A549 (cell line): ENCODE data around the gene NME3. TPM values are rescaled to one million over a fixed set of nuclear protein-coding genes. Genes with fewer than 3 reads are reported as not detected.

Source experiments
- ATAC-seq, 2 experiments: fragments of 200-7000 bp in 1 of 2; fragments of >200 bp in 1 of 2; cut with Nextera tagmentation in 1 of 2; cut with Tn5 transposase in 1 of 2; 3 replicates each; pipeline versions ENCODE4 v1.8.0 to v1.9.1; 2018 to 2020; ENCODE audit warnings: mild to moderate bottlenecking in 1 of 2, moderate library complexity in 1 of 2
- CTCF ChIA-PET: fragments of 300-600 bp; sonication (Branson Sonifier 250); formaldehyde crosslinking; extraction: SDS; loops from one replicate; lab custom pipeline; 2021; ENCODE audit warnings: antibody characterized with exemption, inconsistent platforms; lab: Yijun Ruan, JAX
- POLR2A ChIA-PET: fragments of 350-600 bp; formaldehyde crosslinking; extraction: SDS; loops from one replicate; lab custom pipeline; 2021; ENCODE audit warnings: antibody characterized with exemption, inconsistent platforms; lab: Yijun Ruan, JAX
- DNase-seq, 2 experiments: peaks; one replicate each; pipeline versions ENCODE4 v3.0.0 to v3.0.0-alpha.2; 2011 to 2016; ENCODE audit warnings: low read depth in 1 of 2, low spot score in 1 of 2
- FAIRE-seq: peaks from 2 replicates; lab custom pipeline; 2011; peaks lifted over from hg19 to GRCh38; lab: Jason Lieb, UNC
- H3K27ac ChIP-seq, 2 experiments: fragments of >200 bp; sonication (Bioruptor Twin); formaldehyde crosslinking; 3 replicates each; pipeline ENCODE4 v1.5.1; 2016 to 2017
- H3K4me1 ChIP-seq: fragments of >200 bp; sonication (Bioruptor Twin); formaldehyde crosslinking; 3 replicates; pipeline ENCODE4 v1.6.1; 2016
- H3K4me2 ChIP-seq: fragments of >200 bp; sonication (Bioruptor Twin); formaldehyde crosslinking; 3 replicates; pipeline ENCODE4 v1.6.1; 2016
- H3K4me3 ChIP-seq: fragments of >200 bp; sonication (Bioruptor Twin); formaldehyde crosslinking; 3 replicates; pipeline ENCODE4 v1.5.1; 2016
- H3K9me3 ChIP-seq: fragments of >200 bp; sonication (Bioruptor Twin); formaldehyde crosslinking; 3 replicates; pipeline ENCODE4 v1.6.1; 2016
- CEBPB ChIP-seq, 2 experiments: fragments of >200 bp in 1 of 2; sonication (Bioruptor Twin) in 1 of 2; formaldehyde crosslinking in 1 of 2; IDR thresholded peaks; 2 replicates each; pipeline ENCODE4 v1.6.1; 2012 to 2016
- RAD21 ChIP-seq, 2 experiments: fragments of >200 bp in 1 of 2; sonication (Bioruptor Twin) in 1 of 2; formaldehyde crosslinking in 1 of 2; IDR thresholded peaks in 1 of 2; conservative IDR thresholded peaks in 1 of 2; 2 replicates in 1 of 2; 3 replicates in 1 of 2; pipeline ENCODE4 v1.6.1; 2012 to 2018; ENCODE audit warnings: inconsistent platforms in 1 of 2
- WGBS: methylation state at CpG from one replicate; pipeline ENCODE4 v1.1.6; 2017; ENCODE audit errors: missing lambda C conversion rate; 5-methylcytosine and 5-hydroxymethylcytosine counted together
- polyA plus RNA-seq, 4 experiments: library from polyadenylated mRNA; depleted of rRNA in 3 of 4; stranded (reverse); fragments of >200 nt; fragmentation: RNase III in 1 of 4; extraction: RNeasy Plus Mini Kit Qiagen cat#74134 plus additional on column Dnase treatment in 1 of 4; gene quantifications; 2 replicates in 3 of 4; 3 replicates in 1 of 4; pipeline ENCODE4 v1.2.3, GENCODE V29; 2011 to 2017
- small RNA-seq, 6 experiments: library from RNA; depleted of rRNA; stranded (forward); fragments of <200 nt; gene quantifications; one replicate each; pipeline ENCODE3, GENCODE V24; 2012

Gene NME3
- polyA plus RNA-seq, 2 of the 4 experiments (the other 2 are of a cell fraction) = 15.2 to 49.9 TPM

DNA sequence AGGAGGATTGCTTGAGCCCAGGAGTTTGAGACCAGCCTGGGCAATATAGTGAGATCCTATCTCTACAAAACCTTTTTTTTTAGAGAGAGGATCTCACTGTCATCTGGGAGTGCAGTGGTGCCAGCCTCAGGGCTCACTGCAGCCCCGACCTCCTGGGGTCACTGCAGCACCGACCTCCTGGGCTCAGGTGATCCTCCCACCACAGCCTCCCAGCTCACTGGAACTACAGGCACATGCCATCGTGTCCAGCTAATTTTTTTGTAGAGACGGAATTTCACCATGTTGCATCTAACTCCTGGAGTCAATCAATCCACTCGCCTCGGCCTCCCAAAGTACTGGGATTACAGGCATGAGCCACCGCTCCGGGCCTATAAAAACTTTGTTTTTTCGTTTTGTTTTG, 50.0 kb downstream of the NME3 start:
- Histone ChIP-seq H3K4me2 (peak overlapping the region; percentile 55), H3K4me1 (peaks cover 44% of the 10 kb centered on the region), H3K9me3 (no peaks in the 10 kb centered on the region), H3K27ac (peak overlapping the region; percentile 71 to 86), H3K4me3 (no peak overlapping the region)
- TF ChIP-seq RAD21 (conservative IDR thresholded peaks at IDR 0.05 in 1 of 2, IDR thresholded peaks at IDR 0.05 in 1 of 2) = no peak
- no peak for TF ChIP-seq CEBPB (IDR thresholded peaks at IDR 0.05)
- DNase-seq (no peak), FAIRE-seq (no peak), ATAC-seq (no peak)
- ChIA-PET CTCF (interaction anchor here (0.7 to 1.1 kb wide), 3 partner anchors 20 to 358 kb away, joined by 3 to 4 read pairs (median 3); no protein-coding TSS in a partner anchor), POLR2A (interaction anchor here (0.9 kb wide), 1 partner anchor 49 kb away, joined by 3 read pairs; no protein-coding TSS in a partner anchor)
- 90% methylated on average over 9 of the region's 9 CpGs for WGBS

Small RNA genes within 50 kb of the gene (small RNA-seq; reads per million reads assigned to genes)
- 0 to 5.4 (median 1.3) reads per million in 6 experiments for gene MIR3177

Other genes starting within 250 kb of the NME3 start
- not detected in 2 replicates for gene TMEM204, start 237.9 kb downstream of the NME3 start, polyA plus RNA-seq (2011; rRNA removed)
- gene TMEM204, start 237.9 kb downstream of the NME3 start, polyA plus RNA-seq (2017; fragmentation: RNase III; extraction: RNeasy Plus Mini Kit Qiagen cat#74134 plus additional on column Dnase treatment) = not detected in 3 replicates
- gene IFT140, start 159.5 kb downstream of the NME3 start, polyA plus RNA-seq (2011; rRNA removed) = 6.8 and 6.9 TPM in 2 replicates
- gene IFT140, start 159.5 kb downstream of the NME3 start, polyA plus RNA-seq (2017; fragmentation: RNase III; extraction: RNeasy Plus Mini Kit Qiagen cat#74134 plus additional on column Dnase treatment) = 11.1 to 14.4 TPM (median 13.7 TPM) in 3 replicates
- gene CRAMP1, start 159.2 kb downstream of the NME3 start, polyA plus RNA-seq (2011; rRNA removed) = 6.5 and 8.6 TPM in 2 replicates
- 8.6 to 9.1 TPM (median 9.1 TPM) in 3 replicates for gene CRAMP1, start 159.2 kb downstream of the NME3 start, polyA plus RNA-seq (2017; fragmentation: RNase III; extraction: RNeasy Plus Mini Kit Qiagen cat#74134 plus additional on column Dnase treatment)
- gene JPT2, start 93.3 kb downstream of the NME3 start, polyA plus RNA-seq (2011; rRNA removed) = 91.6 and 97.6 TPM in 2 replicates
- 139 to 156 TPM (median 150 TPM) in 3 replicates for gene JPT2, start 93.3 kb downstream of the NME3 start, polyA plus RNA-seq (2017; fragmentation: RNase III; extraction: RNeasy Plus Mini Kit Qiagen cat#74134 plus additional on column Dnase treatment)
- 12.0 and 13.4 TPM in 2 replicates for gene MAPK8IP3, start 65.3 kb downstream of the NME3 start, polyA plus RNA-seq (2011; rRNA removed)
- 48.2 to 55.1 TPM (median 53.3 TPM) in 3 replicates for gene MAPK8IP3, start 65.3 kb downstream of the NME3 start, polyA plus RNA-seq (2017; fragmentation: RNase III; extraction: RNeasy Plus Mini Kit Qiagen cat#74134 plus additional on column Dnase treatment)
- gene EME2, start 1.3 kb upstream of the NME3 start, polyA plus RNA-seq (2011; rRNA removed) = 2.9 and 3.7 TPM in 2 replicates
- 13.0 to 17.3 TPM (median 16.5 TPM) in 3 replicates for gene EME2, start 1.3 kb upstream of the NME3 start, polyA plus RNA-seq (2017; fragmentation: RNase III; extraction: RNeasy Plus Mini Kit Qiagen cat#74134 plus additional on column Dnase treatment)
- 105 and 118 TPM in 2 replicates for gene MRPS34, start 1.6 kb upstream of the NME3 start, polyA plus RNA-seq (2011; rRNA removed)
- 210 to 220 TPM (median 214 TPM) in 3 replicates for gene MRPS34, start 1.6 kb upstream of the NME3 start, polyA plus RNA-seq (2017; fragmentation: RNase III; extraction: RNeasy Plus Mini Kit Qiagen cat#74134 plus additional on column Dnase treatment)
- 9.2 and 10.6 TPM in 2 replicates for gene SPSB3, start 11.0 kb upstream of the NME3 start, polyA plus RNA-seq (2011; rRNA removed)
- gene SPSB3, start 11.0 kb upstream of the NME3 start, polyA plus RNA-seq (2017; fragmentation: RNase III; extraction: RNeasy Plus Mini Kit Qiagen cat#74134 plus additional on column Dnase treatment) = 10.6 to 17.3 TPM (median 14.6 TPM) in 3 replicates
- gene NUBP2, start 11.4 kb upstream of the NME3 start, polyA plus RNA-seq (2011; rRNA removed) = 21.9 and 24.7 TPM in 2 replicates
- gene NUBP2, start 11.4 kb upstream of the NME3 start, polyA plus RNA-seq (2017; fragmentation: RNase III; extraction: RNeasy Plus Mini Kit Qiagen cat#74134 plus additional on column Dnase treatment) = 58.9 to 65.3 TPM (median 60.7 TPM) in 3 replicates
- 0.08 TPM in 1 of 2 replicates, not detected in the other for gene IGFALS, start 22.2 kb upstream of the NME3 start, polyA plus RNA-seq (2011; rRNA removed)
- 0.05 to 0.08 TPM in 2 of 3 replicates, not detected in the other for gene IGFALS, start 22.2 kb upstream of the NME3 start, polyA plus RNA-seq (2017; fragmentation: RNase III; extraction: RNeasy Plus Mini Kit Qiagen cat#74134 plus additional on column Dnase treatment)
- 27.2 and 34.9 TPM in 2 replicates for gene HAGH, start 55.3 kb upstream of the NME3 start, polyA plus RNA-seq (2011; rRNA removed)
- gene HAGH, start 55.3 kb upstream of the NME3 start, polyA plus RNA-seq (2017; fragmentation: RNase III; extraction: RNeasy Plus Mini Kit Qiagen cat#74134 plus additional on column Dnase treatment) = 58.7 to 66.4 TPM (median 59.8 TPM) in 3 replicates
- gene FAHD1, start 55.7 kb upstream of the NME3 start, polyA plus RNA-seq (2011; rRNA removed) = 30.2 and 30.6 TPM in 2 replicates
- gene FAHD1, start 55.7 kb upstream of the NME3 start, polyA plus RNA-seq (2017; fragmentation: RNase III; extraction: RNeasy Plus Mini Kit Qiagen cat#74134 plus additional on column Dnase treatment) = 63.2 to 68.4 TPM (median 64.5 TPM) in 3 replicates
- 7.5 and 9.1 TPM in 2 replicates for gene MEIOB, start 100.6 kb upstream of the NME3 start, polyA plus RNA-seq (2011; rRNA removed)
- 2.9 to 3.5 TPM (median 2.9 TPM) in 3 replicates for gene MEIOB, start 100.6 kb upstream of the NME3 start, polyA plus RNA-seq (2017; fragmentation: RNase III; extraction: RNeasy Plus Mini Kit Qiagen cat#74134 plus additional on column Dnase treatment)
- 1.1 and 1.5 TPM in 2 replicates for gene HS3ST6, start 146.9 kb upstream of the NME3 start, polyA plus RNA-seq (2011; rRNA removed)
- 1.4 to 2.6 TPM (median 2.0 TPM) in 3 replicates for gene HS3ST6, start 146.9 kb upstream of the NME3 start, polyA plus RNA-seq (2017; fragmentation: RNase III; extraction: RNeasy Plus Mini Kit Qiagen cat#74134 plus additional on column Dnase treatment)
- 27.7 and 34.4 TPM in 2 replicates for gene MSRB1, start 171.7 kb upstream of the NME3 start, polyA plus RNA-seq (2011; rRNA removed)
- gene MSRB1, start 171.7 kb upstream of the NME3 start, polyA plus RNA-seq (2017; fragmentation: RNase III; extraction: RNeasy Plus Mini Kit Qiagen cat#74134 plus additional on column Dnase treatment) = 27.7 to 38.4 TPM (median 37.5 TPM) in 3 replicates
- not detected in 2 replicates for gene RPL3L, start 183.1 kb upstream of the NME3 start, polyA plus RNA-seq (2011; rRNA removed)
- 0.20 TPM in 1 of 3 replicates, not detected in the others for gene RPL3L, start 183.1 kb upstream of the NME3 start, polyA plus RNA-seq (2017; fragmentation: RNase III; extraction: RNeasy Plus Mini Kit Qiagen cat#74134 plus additional on column Dnase treatment)
- gene NDUFB10, start 188.0 kb upstream of the NME3 start, polyA plus RNA-seq (2011; rRNA removed) = 151 and 198 TPM in 2 replicates
- gene NDUFB10, start 188.0 kb upstream of the NME3 start, polyA plus RNA-seq (2017; fragmentation: RNase III; extraction: RNeasy Plus Mini Kit Qiagen cat#74134 plus additional on column Dnase treatment) = 367 to 410 TPM (median 389 TPM) in 3 replicates
- gene RPS2, start 193.3 kb upstream of the NME3 start, polyA plus RNA-seq (2011; rRNA removed) = 2,621 and 3,507 TPM in 2 replicates
- 3,378 to 3,689 TPM (median 3,626 TPM) in 3 replicates for gene RPS2, start 193.3 kb upstream of the NME3 start, polyA plus RNA-seq (2017; fragmentation: RNase III; extraction: RNeasy Plus Mini Kit Qiagen cat#74134 plus additional on column Dnase treatment)
- gene RNF151, start 195.3 kb upstream of the NME3 start, polyA plus RNA-seq (2011; rRNA removed) = not detected in 2 replicates
- not detected in 3 replicates for gene RNF151, start 195.3 kb upstream of the NME3 start, polyA plus RNA-seq (2017; fragmentation: RNase III; extraction: RNeasy Plus Mini Kit Qiagen cat#74134 plus additional on column Dnase treatment)
- 21.9 and 25.9 TPM in 2 replicates for gene TBL3, start 200.5 kb upstream of the NME3 start, polyA plus RNA-seq (2011; rRNA removed)
- 41.9 to 45.0 TPM (median 42.8 TPM) in 3 replicates for gene TBL3, start 200.5 kb upstream of the NME3 start, polyA plus RNA-seq (2017; fragmentation: RNase III; extraction: RNeasy Plus Mini Kit Qiagen cat#74134 plus additional on column Dnase treatment)
- not detected in 2 replicates for gene NOXO1, start 209.9 kb upstream of the NME3 start, polyA plus RNA-seq (2011; rRNA removed)
- gene NOXO1, start 209.9 kb upstream of the NME3 start, polyA plus RNA-seq (2017; fragmentation: RNase III; extraction: RNeasy Plus Mini Kit Qiagen cat#74134 plus additional on column Dnase treatment) = 0.25 to 0.32 TPM (median 0.26 TPM) in 3 replicates
- 11.9 and 12.9 TPM in 2 replicates for gene GFER, start 212.7 kb upstream of the NME3 start, polyA plus RNA-seq (2011; rRNA removed)
- 33.9 to 34.9 TPM (median 34.8 TPM) in 3 replicates for gene GFER, start 212.7 kb upstream of the NME3 start, polyA plus RNA-seq (2017; fragmentation: RNase III; extraction: RNeasy Plus Mini Kit Qiagen cat#74134 plus additional on column Dnase treatment)
- 4.9 and 5.7 TPM in 2 replicates for gene SYNGR3, start 218.4 kb upstream of the NME3 start, polyA plus RNA-seq (2011; rRNA removed)
- 4.1 to 5.0 TPM (median 4.4 TPM) in 3 replicates for gene SYNGR3, start 218.4 kb upstream of the NME3 start, polyA plus RNA-seq (2017; fragmentation: RNase III; extraction: RNeasy Plus Mini Kit Qiagen cat#74134 plus additional on column Dnase treatment)
- gene ZNF598, start 238.3 kb upstream of the NME3 start, polyA plus RNA-seq (2011; rRNA removed) = 15.3 and 17.7 TPM in 2 replicates
- 32.7 to 35.0 TPM (median 33.8 TPM) in 3 replicates for gene ZNF598, start 238.3 kb upstream of the NME3 start, polyA plus RNA-seq (2017; fragmentation: RNase III; extraction: RNeasy Plus Mini Kit Qiagen cat#74134 plus additional on column Dnase treatment)
- gene NPW, start 248.2 kb upstream of the NME3 start, polyA plus RNA-seq (2011; rRNA removed) = 0.13 and 0.26 TPM in 2 replicates
- gene NPW, start 248.2 kb upstream of the NME3 start, polyA plus RNA-seq (2017; fragmentation: RNase III; extraction: RNeasy Plus Mini Kit Qiagen cat#74134 plus additional on column Dnase treatment) = 1.0 to 1.6 TPM (median 1.2 TPM) in 3 replicates